ENCODE measurements around the gene SMOC2. TPM values are rescaled to one million over a fixed set of nuclear protein-coding genes. Genes with fewer than 3 reads are reported as not detected.
A peak's percentile ranks its signal among the peaks of the same experiment; 100 is the strongest.

Gene SMOC2
- total and polyA plus RNA-seq, 2 donors from 2014 or later = 6.5 to 13.1 TPM

DNA sequence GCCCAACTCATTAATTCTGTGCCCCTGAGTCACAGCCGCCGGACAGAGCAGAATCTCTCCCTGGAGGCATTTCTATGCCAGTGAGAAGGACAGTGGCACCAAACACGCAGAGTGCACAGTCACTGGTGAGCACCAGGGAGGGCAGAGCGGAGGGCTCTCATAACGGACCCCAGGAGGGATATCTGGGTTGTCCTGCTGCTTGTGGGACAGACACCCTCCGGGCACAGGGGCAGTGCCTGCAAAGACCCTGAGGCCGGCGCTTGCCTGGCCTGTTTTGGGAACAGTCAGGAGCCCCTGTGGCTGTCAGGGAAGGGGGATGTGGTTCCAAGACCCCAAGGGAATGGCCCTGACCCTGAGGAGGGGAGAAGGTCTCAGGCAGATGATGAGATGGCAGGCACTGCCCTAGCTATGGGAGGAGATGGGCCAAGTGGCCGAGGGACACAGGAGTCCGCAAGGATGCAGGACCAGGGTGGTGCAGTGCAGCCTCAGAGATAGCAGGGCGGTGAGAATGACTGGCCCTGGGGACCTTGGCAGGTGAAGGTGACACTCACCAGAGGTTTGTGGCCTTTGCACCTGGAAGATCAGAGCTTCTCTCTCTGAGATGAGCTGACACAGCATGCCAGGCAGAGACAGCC lies 270.8 kb downstream of the SMOC2 start:
- TF ChIP-seq, protein P1, sequence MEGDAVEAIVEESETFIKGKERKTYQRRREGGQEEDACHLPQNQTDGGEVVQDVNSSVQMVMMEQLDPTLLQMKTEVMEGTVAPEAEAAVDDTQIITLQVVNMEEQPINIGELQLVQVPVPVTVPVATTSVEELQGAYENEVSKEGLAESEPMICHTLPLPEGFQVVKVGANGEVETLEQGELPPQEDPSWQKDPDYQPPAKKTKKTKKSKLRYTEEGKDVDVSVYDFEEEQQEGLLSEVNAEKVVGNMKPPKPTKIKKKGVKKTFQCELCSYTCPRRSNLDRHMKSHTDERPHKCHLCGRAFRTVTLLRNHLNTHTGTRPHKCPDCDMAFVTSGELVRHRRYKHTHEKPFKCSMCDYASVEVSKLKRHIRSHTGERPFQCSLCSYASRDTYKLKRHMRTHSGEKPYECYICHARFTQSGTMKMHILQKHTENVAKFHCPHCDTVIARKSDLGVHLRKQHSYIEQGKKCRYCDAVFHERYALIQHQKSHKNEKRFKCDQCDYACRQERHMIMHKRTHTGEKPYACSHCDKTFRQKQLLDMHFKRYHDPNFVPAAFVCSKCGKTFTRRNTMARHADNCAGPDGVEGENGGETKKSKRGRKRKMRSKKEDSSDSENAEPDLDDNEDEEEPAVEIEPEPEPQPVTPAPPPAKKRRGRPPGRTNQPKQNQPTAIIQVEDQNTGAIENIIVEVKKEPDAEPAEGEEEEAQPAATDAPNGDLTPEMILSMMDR (IDR thresholded peaks at IDR 0.05; ENCODE audit: borderline replicate concordance, extremely low read depth, insufficient read depth) = no peak
- no peaks in the 10 kb centered on the region for H3K36me3 ChIP-seq (ENCODE audit: control insufficient read depth in 2 of 3, insufficient read depth in 3 of 3, low read length in 3 of 3)
- DNase-seq = no peak
- H3K4me3 ChIP-seq (ENCODE audit: low read length in 3 of 3) = no peak overlapping the region
- H3K9ac ChIP-seq (ENCODE audit: low read length in 3 of 3) = no peak overlapping the region
- no peak for FAIRE-seq
- intact Hi-C loops (cut with DNase I) = no loop called here
- peaks cover 0 to 2% (median 0%) of the 10 kb centered on the region in 3 donors for H3K9me3 ChIP-seq (ENCODE audit: control insufficient read depth in 2 of 3, insufficient read depth in 1 of 3, low read length in 3 of 3)
- H3K27me3 ChIP-seq (ENCODE audit: control insufficient read depth, insufficient read depth, low read length) = no peaks in the 10 kb centered on the region
- no peak overlapping the region for H3K27ac ChIP-seq (ENCODE audit: low read depth in 2 of 2, low read length in 2 of 2)
- H3K4me1 ChIP-seq (ENCODE audit: control insufficient read depth in 2 of 3, insufficient read depth in 2 of 3, low read depth in 1 of 3, low read length in 3 of 3) = no peaks in the 10 kb centered on the region

DNA sequence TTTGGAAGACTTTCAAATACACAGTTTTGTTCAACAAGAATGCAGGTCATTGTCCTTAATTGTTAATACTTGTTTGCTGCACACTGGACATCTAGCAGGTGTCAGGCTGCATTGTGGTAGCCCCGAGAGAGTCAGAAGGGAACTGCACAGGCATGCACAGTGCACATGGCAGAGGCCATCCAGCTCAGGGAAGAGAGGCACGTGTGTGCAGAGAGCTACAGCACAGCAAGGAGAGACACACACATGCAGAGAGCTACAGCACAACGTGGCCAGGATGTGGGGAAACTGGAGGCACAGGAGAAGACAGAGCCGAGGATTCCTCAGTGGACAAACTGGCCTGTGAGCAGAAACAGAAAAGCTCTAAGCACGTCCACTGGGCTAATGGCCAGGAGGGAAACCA lies 272.0 kb downstream of the SMOC2 start:
- FAIRE-seq = no peak
- H3K27ac ChIP-seq (ENCODE audit: low read depth in 2 of 2, low read length in 2 of 2) = no peak overlapping the region
- H3K4me3 ChIP-seq (ENCODE audit: low read length in 3 of 3) = no peak overlapping the region
- H3K4me1 ChIP-seq (ENCODE audit: control insufficient read depth in 2 of 3, insufficient read depth in 2 of 3, low read depth in 1 of 3, low read length in 3 of 3) = no peaks in the 10 kb centered on the region
- TF ChIP-seq, protein P1 (IDR thresholded peaks at IDR 0.05; ENCODE audit: borderline replicate concordance, extremely low read depth, insufficient read depth) = no peak
- H3K9ac ChIP-seq (ENCODE audit: low read length in 3 of 3) = no peak overlapping the region
- H3K9me3 ChIP-seq (ENCODE audit: control insufficient read depth in 2 of 3, insufficient read depth in 1 of 3, low read length in 3 of 3) = peaks cover 0 to 2% (median 0%) of the 10 kb centered on the region in 3 donors
- intact Hi-C loops (cut with DNase I) = no loop called here
- no peaks in the 10 kb centered on the region for H3K36me3 ChIP-seq (ENCODE audit: control insufficient read depth in 2 of 3, insufficient read depth in 3 of 3, low read length in 3 of 3)
- DNase-seq = no peak
- H3K27me3 ChIP-seq (ENCODE audit: control insufficient read depth, insufficient read depth, low read length) = no peaks in the 10 kb centered on the region

DNA sequence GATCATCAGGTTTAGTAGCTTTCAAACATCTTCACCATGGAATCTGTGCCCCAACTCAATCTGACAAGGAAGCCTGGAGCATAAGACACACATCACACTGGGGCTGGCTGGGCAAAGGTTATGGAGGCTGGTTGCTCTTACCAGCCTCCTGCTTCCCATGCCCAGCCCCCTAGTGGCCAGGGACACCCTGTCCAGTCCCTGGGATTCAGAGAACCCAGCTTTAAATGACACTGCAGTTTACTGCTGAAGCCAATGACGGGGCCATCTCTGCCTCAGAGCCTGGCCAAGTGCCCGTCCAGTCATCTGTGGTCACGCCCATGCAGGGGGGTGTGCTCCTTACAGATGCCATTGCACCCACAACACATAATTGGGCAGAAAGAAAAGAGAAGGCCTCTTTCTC lies 272.9 kb downstream of the SMOC2 start:
- H3K9ac ChIP-seq (ENCODE audit: low read length in 3 of 3) = no peak overlapping the region
- TF ChIP-seq, protein P1 (IDR thresholded peaks at IDR 0.05; ENCODE audit: borderline replicate concordance, extremely low read depth, insufficient read depth) = peak; percentile 26
- intact Hi-C loops (cut with DNase I) = no loop called here
- H3K27ac ChIP-seq (ENCODE audit: low read depth in 2 of 2, low read length in 2 of 2) = no peak overlapping the region
- DNase-seq = peak in 1 of 5 donors; percentile 24
- no peaks in the 10 kb centered on the region for H3K36me3 ChIP-seq (ENCODE audit: control insufficient read depth in 2 of 3, insufficient read depth in 3 of 3, low read length in 3 of 3)
- H3K4me3 ChIP-seq (ENCODE audit: low read length in 3 of 3) = no peak overlapping the region
- FAIRE-seq = no peak
- H3K4me1 ChIP-seq (ENCODE audit: control insufficient read depth in 2 of 3, insufficient read depth in 2 of 3, low read depth in 1 of 3, low read length in 3 of 3) = no peaks in the 10 kb centered on the region
- no peaks in the 10 kb centered on the region for H3K27me3 ChIP-seq (ENCODE audit: control insufficient read depth, insufficient read depth, low read length)
- H3K9me3 ChIP-seq (ENCODE audit: control insufficient read depth in 2 of 3, insufficient read depth in 1 of 3, low read length in 3 of 3) = peaks cover 0 to 2% (median 0%) of the 10 kb centered on the region in 3 donors
